Measurements from ENCODE around the gene PAWR. TPM values are rescaled to one million over a fixed set of nuclear protein-coding genes. Genes with fewer than 3 reads are reported as not detected.

PAWR gene
- total and polyA plus RNA-seq, 9 of the 15 experiments (the other 6 are each of a cell fraction or from before 2014, with no cell fraction given), result 0.82 TPM; not detected in 8

DNA sequence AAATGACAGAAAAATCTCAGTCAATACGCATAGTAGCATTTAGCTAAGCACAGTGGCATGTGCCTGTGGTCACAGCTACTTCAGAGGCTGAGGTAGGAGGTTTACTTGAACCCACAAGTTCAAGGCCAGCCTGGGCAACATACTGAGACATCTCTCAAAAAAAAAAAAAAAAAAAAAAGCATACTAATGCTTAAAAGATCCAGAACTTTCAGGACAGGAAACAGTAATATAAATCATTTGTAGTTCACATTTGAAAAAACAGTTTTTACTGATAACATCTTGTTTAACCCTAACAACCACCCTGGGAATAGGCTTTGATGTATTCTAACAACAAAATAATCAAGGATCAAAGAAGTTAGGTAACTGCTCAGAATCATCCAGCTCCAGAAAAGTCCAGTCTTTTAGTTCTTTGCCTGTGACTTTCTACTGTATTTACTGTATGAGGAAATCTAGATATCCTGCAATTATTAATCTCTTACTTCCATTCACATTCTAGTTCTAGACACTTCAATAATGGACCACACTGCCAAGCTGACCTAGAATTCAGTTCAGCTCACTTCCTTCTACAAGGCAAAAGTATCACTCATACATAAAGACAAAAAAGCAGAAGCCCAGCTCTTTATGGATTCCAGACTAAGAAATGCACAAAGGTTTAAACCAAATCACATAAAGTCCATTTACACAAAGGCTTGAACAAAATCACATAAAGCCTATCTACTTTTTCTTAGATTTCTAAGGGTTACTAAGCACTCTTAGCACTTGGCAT lies 28.5 kb downstream of the PAWR start:
- ATAC-seq, result no peak
- intact Hi-C loops (cut with micrococcal nuclease), result no loop called here
- no peaks in the 10 kb centered on the region for H3K27me3 ChIP-seq (ENCODE audit: control insufficient read depth in 2 of 2, insufficient read depth in 2 of 2, low read length in 2 of 2)
- WGBS (ENCODE audit: insufficient coverage, low coverage, missing lambda C conversion rate), result 0% methylated on average over 1 of the region's 1 CpG
- no peaks in the 10 kb centered on the region for H3K9me3 ChIP-seq (replicated peaks; ENCODE audit: control insufficient read depth, insufficient read depth, low read depth, low read length)
- H2AFZ ChIP-seq (ENCODE audit: low read depth, low read length), result no peak overlapping the region
- TF ChIP-seq ZEB2 (IDR thresholded peaks at IDR 0.05) (no peak), POLR2B (IDR thresholded peaks at IDR 0.05; ENCODE audit: low read depth, partially characterized antibody) (no peak), ESRRB (CRISPR knock-in tag; IDR thresholded peaks at IDR 0.05; ENCODE audit: borderline replicate concordance) (no peak), ZNF551 (CRISPR knock-in tag; IDR thresholded peaks at IDR 0.05) (no peak), TEAD2 (tag; IDR thresholded peaks at IDR 0.05) (no peak), CSDE1 (IDR thresholded peaks at IDR 0.05) (no peak), ZNF143 (CRISPR knock-in tag; IDR thresholded peaks at IDR 0.05) (no peak), CBX5 (IDR thresholded peaks at IDR 0.05; ENCODE audit: borderline replicate concordance, low read depth) (no peak)
- TF ChIP-seq, protein P1, sequence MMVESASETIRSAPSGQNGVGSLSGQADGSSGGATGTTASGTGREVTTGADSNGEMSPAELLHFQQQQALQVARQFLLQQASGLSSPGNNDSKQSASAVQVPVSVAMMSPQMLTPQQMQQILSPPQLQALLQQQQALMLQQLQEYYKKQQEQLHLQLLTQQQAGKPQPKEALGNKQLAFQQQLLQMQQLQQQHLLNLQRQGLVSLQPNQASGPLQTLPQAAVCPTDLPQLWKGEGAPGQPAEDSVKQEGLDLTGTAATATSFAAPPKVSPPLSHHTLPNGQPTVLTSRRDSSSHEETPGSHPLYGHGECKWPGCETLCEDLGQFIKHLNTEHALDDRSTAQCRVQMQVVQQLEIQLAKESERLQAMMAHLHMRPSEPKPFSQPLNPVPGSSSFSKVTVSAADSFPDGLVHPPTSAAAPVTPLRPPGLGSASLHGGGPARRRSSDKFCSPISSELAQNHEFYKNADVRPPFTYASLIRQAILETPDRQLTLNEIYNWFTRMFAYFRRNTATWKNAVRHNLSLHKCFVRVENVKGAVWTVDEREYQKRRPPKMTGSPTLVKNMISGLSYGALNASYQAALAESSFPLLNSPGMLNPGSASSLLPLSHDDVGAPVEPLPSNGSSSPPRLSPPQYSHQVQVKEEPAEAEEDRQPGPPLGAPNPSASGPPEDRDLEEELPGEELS (CRISPR knock-in tag; IDR thresholded peaks at IDR 0.05; ENCODE audit: borderline replicate concordance), result no peak
- TF ChIP-seq, protein P2, sequence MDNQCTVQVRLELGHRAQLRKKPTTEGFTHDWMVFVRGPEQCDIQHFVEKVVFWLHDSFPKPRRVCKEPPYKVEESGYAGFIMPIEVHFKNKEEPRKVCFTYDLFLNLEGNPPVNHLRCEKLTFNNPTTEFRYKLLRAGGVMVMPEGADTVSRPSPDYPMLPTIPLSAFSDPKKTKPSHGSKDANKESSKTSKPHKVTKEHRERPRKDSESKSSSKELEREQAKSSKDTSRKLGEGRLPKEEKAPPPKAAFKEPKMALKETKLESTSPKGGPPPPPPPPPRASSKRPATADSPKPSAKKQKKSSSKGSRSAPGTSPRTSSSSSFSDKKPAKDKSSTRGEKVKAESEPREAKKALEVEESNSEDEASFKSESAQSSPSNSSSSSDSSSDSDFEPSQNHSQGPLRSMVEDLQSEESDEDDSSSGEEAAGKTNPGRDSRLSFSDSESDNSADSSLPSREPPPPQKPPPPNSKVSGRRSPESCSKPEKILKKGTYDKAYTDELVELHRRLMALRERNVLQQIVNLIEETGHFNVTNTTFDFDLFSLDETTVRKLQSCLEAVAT (IDR thresholded peaks at IDR 0.05), result no peak
- ChIA-PET POLR2A (no interaction called here), CTCF (ENCODE audit: low intra/inter-chr PET ratio) (no interaction called here)
- no peaks in the 10 kb centered on the region for H3K36me3 ChIP-seq (ENCODE audit: control insufficient read depth, insufficient read depth, low read length)
- H3K4me1 ChIP-seq (replicated peaks in 1 of 2; ENCODE audit: control insufficient read depth in 2 of 2, insufficient read depth in 2 of 2, low read length in 2 of 2), result no peaks in the 10 kb centered on the region
- no peaks in the 10 kb centered on the region for H3K79me2 ChIP-seq (ENCODE audit: control insufficient read depth, insufficient read depth, low read length)
- BruUV-seq (replicated peaks), result no TSS peak
- in situ Hi-C loops (cut with MboI), result no loop called here
- H4K20me1 ChIP-seq (replicated peaks; ENCODE audit: control insufficient read depth, insufficient read depth, low read length), result no peaks in the 10 kb centered on the region
- H3K4me2 ChIP-seq (ENCODE audit: insufficient read depth, low read length), result no peak overlapping the region
- H3K4me3 ChIP-seq, result no peak overlapping the region
- no peak for FAIRE-seq
- DNase-seq (ENCODE audit: extremely low read depth in 1 of 4, low spot score in 3 of 4), result no peak
- H3K9me1 ChIP-seq (ENCODE audit: control insufficient read depth, insufficient read depth, low read length), result no peaks in the 10 kb centered on the region
- no peak overlapping the region for H3K27ac ChIP-seq (ENCODE audit: extremely low read depth, low read depth, low read length)
- no peak overlapping the region for H3K9ac ChIP-seq (ENCODE audit: insufficient read depth in 1 of 2, low read depth in 2 of 2, low read length in 2 of 2)

All from K562 (cell line).